Stimulated activated CD8-positive, alpha-beta memory T cell treated with anti-CD3 and anti-CD28 coated beads, Interleukin-12 subunit alpha, Interleukin-12 subunit beta, amount 100 ng/mL, for 4 hours (primary cell): ENCODE data around the gene BMP8B.
A peak's percentile ranks its signal among the peaks of the same experiment; 100 is the strongest.

Experiments used
- DNase-seq: peaks from one replicate; pipeline ENCODE4 v3.0.0-alpha.2; 2020; ENCODE audit warnings: low read depth

Gene BMP8B

GRCh38 chr1:39759436-39759726 is 29.3 kb downstream of the BMP8B start:
- DNase-seq = no peak

DNA sequence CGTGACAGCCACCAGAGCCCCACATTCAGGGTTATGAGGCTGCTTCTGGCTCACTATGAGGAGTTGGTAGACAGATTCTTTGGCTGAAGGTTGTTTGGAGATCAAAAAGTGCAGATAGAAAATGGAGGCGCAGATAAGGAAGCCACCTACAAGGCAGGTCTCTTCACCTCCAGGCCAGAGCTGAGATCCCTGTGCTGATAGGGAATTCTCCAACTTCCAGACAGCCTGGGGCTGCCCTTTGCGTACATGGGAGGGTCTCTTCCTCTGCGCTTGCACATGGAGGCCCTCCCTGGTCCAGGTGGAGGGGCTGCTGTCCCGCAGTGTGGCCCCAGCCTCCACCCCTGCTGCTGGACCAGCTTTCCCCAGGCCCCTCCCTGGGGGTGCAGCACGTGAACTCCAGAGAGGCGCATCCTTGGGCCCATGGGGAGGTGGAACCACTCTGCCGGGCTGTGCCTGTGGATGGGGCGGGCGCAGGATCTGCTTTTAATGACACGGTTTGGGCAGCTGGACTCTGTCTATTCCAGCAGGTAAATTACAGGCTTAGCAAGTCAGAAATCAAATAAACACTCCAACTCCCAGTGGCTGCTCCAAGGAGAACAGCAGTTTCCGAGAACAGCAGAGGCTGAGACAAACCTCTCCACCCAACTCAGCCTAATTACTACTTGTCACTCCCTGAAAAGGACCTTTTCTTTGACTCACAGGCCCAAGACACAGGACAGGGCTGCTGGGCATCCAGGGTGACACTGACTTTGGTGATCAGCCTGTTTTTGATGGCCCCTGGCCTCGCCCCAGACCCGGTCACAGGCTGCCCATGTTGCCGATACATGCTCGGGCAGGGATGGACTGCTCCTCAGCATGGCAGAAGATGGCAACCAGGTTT is 29.9 kb downstream of the BMP8B start:
- no peak for DNase-seq

DNA sequence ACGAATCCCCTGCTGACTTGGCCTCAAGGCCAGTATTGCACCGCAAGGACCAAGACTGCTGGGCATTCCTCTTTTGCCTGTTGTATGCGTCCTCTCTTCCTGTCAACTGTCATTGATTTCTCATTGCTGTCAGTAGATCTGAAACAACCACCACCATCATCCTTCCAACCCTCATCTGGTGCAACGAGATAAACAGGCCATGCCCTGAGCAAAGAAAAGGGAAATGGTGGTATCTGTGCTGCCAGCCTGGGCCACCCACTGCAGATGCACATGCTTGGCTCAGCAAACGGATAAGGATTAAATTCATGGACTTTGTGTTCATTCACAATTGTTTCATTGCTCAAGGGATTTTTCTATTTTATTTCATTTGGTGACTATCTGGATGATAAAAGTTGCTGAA is 31.2 kb downstream of the BMP8B start:
- DNase-seq = no peak

DNA sequence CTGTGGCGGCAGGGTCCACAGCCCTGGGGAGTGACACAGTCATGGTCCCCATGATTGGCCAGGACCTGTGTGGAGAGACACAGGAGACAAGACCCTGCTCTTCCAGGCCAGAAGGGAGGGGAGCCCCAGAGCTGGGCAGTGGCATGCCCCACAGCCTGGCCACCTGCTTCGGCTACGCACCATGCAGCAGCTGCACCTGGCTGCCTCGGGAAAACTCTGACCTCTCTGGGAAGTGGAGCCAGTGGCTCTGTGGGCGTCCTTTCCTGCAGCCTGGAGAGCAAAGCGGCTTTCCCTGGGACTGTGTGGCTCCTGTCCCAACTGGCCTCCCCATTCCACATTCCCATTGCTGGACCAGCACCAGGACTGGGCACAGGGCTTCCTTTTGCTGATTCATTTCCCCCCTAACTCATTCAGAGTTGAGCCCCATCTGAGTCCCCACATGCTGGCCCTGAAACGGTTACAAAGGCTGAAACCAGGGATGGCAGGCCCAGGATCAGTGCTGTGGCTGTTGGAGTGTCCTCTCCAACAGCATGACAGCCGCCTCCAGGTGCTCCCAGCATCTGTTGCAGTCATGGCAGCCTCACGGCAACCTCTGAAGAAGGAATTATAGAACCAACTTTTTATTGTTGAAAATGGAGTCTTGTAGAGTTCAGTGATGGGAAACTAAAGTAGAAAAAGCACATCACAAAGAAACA is 32.6 kb downstream of the BMP8B start:
- DNase-seq = no peak

GRCh38 chr1:39754906-39755504 is 33.7 kb downstream of the BMP8B start:
- no peak for DNase-seq

DNA sequence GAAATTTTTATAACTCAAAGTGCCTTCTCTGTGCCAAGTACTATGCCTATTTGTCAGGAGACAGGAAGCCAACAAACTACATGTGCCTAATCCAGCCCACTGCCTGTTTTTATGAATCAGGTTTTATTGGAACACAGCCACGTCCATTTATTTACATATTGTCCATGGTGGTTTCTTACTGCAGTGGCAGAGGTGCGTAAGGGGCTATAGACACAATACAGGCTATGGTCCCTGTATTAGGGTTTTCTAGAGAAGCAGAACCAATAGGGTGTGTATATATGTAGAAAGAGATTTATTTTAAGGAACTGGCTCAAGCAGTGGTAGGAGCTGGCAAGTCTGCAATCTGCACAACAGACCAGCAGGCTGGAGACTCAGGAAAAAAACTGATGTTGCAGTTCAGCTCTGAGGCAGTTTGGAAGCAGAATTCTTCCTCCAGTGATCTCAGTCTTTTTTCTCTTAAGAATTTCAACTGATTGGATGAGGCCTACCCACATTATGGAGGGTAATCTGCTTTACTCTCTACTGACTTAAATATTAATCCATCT is 34.6 kb downstream of the BMP8B start:
- no peak for DNase-seq

GRCh38 chr1:39753132-39754025 is 35.3 kb downstream of the BMP8B start:
- no peak for DNase-seq

DNA sequence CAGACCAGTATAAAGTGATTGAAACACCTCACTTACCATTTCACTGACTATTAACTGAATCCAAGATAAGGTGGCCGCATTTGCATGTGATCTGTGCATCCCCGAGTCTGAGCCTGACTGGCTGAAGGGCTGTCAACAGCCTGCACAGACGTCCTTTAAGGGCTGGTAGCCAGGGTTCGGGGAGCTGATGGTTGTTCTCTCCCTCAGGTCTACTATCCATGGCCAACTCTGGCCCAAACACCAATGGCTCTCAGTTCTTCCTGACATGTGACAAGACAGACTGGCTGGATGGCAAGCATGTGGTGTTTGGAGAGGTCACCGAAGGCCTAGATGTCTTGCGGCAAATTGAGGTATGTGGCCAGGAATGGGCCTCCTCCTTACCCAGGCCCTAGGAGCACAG is 36.0 kb downstream of the BMP8B start:
- no peak for DNase-seq

- no peak for DNase-seq
Observed at GRCh38 chr1:39751595-39751994, 37.1 kb downstream of the BMP8B start.

- DNase-seq = no peak
Observed at GRCh38 chr1:39745016-39745670, 43.5 kb downstream of the BMP8B start.

- peak; percentile 90 for DNase-seq
Observed at GRCh38 chr1:39738622-39739366, 49.9 kb downstream of the BMP8B start, which contains the start of gene PPIE. Gene PPIE, plus strand, starts transcription at chr1:39738882. Its CDS starts 19 bp downstream, at chr1:39738901.

DNA sequence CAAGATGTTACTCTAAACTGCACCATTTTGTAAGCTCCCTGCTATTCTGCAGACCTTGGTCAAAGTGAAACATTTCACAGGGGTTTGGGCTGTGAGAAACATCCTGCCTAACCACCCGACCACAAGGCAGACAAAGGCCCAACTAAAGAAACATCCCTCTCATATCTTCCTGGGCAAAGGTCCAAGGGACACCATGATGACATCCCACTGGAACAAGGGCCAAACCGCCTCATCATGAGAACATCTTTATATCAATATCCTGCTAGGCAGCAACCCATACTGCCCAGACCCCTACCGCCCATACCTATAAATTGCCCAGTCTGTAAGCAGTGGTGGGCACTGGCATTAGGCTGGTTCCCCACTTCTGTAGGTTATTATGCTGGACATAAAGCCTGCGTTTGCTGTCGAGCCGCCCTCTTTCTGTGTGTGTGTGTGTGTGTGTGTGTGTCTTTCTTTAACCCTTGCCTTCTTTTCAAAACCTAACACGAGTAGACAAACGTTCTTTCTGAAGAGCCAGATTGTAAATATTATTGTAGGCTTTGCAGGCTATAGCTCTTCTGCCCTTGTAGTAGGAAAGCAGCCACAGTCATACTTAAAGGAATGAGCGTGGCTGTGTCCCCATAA is 51.0 kb downstream of the BMP8B start:
- DNase-seq = no peak

DNA sequence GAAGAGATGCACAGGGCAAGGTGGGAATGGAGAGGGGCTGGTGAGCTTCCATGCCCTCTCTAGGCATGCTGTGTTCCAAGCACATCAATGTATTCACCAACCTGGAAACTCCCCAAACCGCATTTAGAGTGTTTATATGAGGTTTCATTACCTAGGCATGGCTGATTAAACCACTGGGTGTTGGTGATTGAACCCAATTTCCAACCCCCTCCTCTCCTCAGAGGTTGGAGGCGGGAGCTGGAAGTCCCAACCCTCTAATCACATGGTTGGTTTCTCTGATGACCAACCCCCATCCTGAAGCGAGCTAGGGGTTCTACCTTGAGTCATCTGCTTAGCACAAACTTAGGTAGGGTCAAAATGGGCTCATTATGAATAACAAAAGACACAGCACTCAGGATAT is 52.9 kb downstream of the BMP8B start:
- no peak for DNase-seq

DNA sequence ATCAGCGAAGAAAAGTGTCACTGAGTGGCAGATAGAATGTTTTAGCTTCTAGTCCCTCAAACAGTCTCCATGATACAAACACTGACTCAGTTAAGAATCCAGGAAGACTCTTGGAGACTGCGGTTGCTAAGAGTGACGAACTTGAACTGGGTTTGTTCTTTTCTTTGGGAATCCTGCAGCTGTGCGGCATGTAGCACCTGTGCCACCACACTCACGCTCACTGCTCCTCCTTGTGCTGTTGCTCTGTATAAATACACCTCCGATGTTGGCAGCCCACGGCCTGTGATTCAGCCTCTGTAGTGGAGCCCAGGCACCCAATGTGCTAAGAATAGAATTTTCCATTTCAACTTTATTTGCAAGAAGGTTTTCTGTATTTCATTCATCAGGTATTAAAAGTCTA is 55.5 kb downstream of the BMP8B start:
- DNase-seq = no peak

GRCh38 chr1:39732730-39733129 is 55.9 kb downstream of the BMP8B start:
- no peak for DNase-seq

- DNase-seq = no peak
Observed at GRCh38 chr1:39729842-39730241, 58.8 kb downstream of the BMP8B start.

DNA sequence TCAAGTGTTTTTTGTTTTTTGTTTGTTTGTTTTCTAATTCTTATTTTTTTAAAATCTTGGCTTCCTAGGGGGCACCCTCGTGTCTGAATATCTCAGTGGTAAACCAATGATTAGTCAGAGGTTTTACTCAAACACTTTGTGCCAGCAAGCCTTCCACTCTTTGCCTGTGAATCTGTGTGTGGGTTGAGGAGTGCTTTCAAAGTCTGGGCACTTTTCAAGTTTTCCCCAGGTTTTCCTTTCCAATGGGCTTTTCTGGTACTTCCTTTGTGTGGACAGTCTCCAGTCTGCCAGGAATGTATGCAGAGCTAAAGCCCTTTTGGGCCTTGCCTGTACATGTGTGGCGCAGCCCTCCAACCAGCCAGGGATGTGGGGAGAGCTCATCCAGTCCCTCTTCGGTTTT is 59.6 kb downstream of the BMP8B start:
- no peak for DNase-seq

DNA sequence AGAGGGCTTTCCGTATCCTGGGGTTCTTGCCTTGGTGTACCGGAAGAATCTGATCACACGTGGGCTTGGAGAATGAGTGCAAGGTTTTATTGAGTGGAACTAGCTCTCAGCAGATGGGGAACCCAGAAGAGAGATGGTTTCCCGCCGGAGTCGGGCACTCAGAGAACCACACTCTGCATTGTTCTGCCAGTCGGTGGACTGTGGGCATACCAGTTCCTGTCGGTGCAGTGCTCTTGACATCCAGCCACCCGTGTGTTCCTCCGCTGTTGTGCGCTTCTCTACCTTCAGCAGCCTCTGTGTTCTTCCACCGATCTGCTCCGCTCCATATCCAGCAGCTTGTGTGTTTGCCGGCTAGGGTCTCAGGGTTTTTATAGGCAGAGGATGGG is 60.7 kb downstream of the BMP8B start:
- DNase-seq = no peak

GRCh38 chr1:39727221-39727931 is 61.3 kb downstream of the BMP8B start:
- DNase-seq = no peak

DNA sequence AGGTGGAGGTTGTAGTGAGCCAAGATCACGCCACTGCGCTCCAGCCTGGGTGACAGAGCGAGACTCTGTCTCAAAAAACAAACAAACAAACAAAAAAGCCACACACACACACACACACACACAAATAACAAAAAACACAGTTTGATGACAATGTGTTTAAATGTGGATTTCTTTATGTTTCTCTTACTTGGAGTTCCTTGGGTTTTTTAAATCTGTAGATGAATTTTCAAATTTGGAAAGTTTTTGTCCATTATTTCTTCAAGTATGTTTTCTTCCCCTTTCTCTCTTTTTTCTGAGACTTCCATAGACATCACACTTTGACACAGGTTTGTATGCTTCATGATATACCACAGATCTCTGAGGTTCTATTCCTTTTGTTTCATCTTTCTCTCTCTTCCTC is 62.1 kb downstream of the BMP8B start:
- no peak for DNase-seq
